Skeletal muscle satellite cell (primary cell): ENCODE data around the gene TRIM47.

ENCODE experiments used
- H3K27me3 ChIP-seq: 2 replicates; pipeline ENCODE4 v1.7.0; 2013; ENCODE audit warnings: low read length; ENCODE audit not compliant: control insufficient read depth, insufficient read depth
- H3K36me3 ChIP-seq: 2 replicates; pipeline ENCODE4 v1.7.0; 2013; ENCODE audit warnings: mild to moderate bottlenecking, control low read depth, low read length; ENCODE audit not compliant: insufficient read depth
- H3K4me1 ChIP-seq: 2 replicates; pipeline ENCODE4 v1.7.0; 2013; ENCODE audit warnings: low read length; ENCODE audit not compliant: control insufficient read depth, insufficient read depth
- H3K4me2 ChIP-seq: 2 replicates; pipeline ENCODE4 v1.7.0; 2013; ENCODE audit warnings: mild to moderate bottlenecking, low read length
- H3K4me3 ChIP-seq: 2 replicates; pipeline ENCODE4 v1.7.0; 2013; ENCODE audit warnings: low read length
- H3K9ac ChIP-seq: 2 replicates; pipeline ENCODE4 v1.7.0; 2013; ENCODE audit warnings: mild to moderate bottlenecking, low read depth, low read length, moderate library complexity
- H3K9me3 ChIP-seq: replicated peaks from 2 replicates; pipeline ENCODE4 v1.7.0; 2013; ENCODE audit warnings: mild to moderate bottlenecking, control low read depth, low read length

Gene TRIM47

GRCh38 chr17:75838410-75838809 is 40.0 kb downstream of the TRIM47 start:
- no peaks in the 10 kb centered on the region for H3K36me3 ChIP-seq
- no peak overlapping the region for H3K4me2 ChIP-seq
- H3K9ac ChIP-seq, result no peak overlapping the region
- peaks cover 3% of the 10 kb centered on the region for H3K27me3 ChIP-seq
- H3K4me3 ChIP-seq, result no peak overlapping the region
- H3K9me3 ChIP-seq, result no peaks in the 10 kb centered on the region
- peaks cover 9% of the 10 kb centered on the region for H3K4me1 ChIP-seq

DNA sequence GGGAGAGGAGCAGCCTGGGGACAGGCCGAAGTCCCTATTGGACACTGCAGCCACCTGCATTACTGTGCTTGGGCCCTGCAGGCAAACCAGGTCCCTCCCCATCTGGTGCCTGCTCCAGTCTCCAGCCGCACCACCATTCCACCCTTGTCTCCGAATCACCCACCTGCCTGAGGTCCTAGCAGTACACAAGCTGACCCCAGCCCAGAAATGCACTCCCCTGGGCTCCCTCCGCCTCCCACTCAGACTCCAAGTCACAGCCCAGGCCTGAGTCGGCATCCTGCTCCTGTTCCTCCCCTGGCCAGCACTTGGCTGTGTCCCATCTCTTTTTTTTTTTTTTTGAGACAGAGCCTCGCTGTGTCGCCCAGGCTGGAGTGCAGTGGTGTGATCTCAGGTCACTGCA is 40.5 kb downstream of the TRIM47 start:
- peaks cover 9% of the 10 kb centered on the region for H3K4me1 ChIP-seq
- no peaks in the 10 kb centered on the region for H3K9me3 ChIP-seq
- H3K27me3 ChIP-seq, result peaks cover 3% of the 10 kb centered on the region
- no peak overlapping the region for H3K4me3 ChIP-seq
- H3K9ac ChIP-seq, result no peak overlapping the region
- H3K36me3 ChIP-seq, result no peaks in the 10 kb centered on the region
- H3K4me2 ChIP-seq, result no peak overlapping the region

DNA sequence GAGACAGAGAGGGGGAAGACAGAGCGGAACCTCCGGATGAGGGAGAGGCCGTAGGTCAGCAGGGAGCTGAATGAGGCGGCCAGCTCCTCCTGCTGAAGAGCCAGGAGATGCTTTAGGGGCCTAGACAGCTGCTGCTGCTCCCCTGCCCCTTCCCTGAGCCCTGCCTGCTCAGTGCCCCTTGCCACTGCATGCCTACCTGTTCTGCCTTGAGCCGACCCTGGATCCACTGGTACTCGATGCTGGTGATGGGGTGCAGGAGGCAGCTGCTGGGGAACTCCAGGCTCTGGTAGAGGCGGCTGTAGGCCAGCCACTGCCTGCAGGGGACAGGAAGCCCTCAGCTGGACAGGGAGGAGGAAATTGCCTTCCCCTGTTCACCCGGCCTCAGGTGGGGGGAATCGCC is 41.8 kb downstream of the TRIM47 start:
- Histone ChIP-seq H3K9me3 (no peaks in the 10 kb centered on the region), H3K4me2 (no peak overlapping the region), H3K9ac (no peak overlapping the region), H3K27me3 (peaks cover 3% of the 10 kb centered on the region), H3K4me3 (no peak overlapping the region), H3K4me1 (peaks cover 14% of the 10 kb centered on the region), H3K36me3 (no peaks in the 10 kb centered on the region)

- Histone ChIP-seq H3K4me2 (peak overlapping the region; percentile 15), H3K9me3 (no peaks in the 10 kb centered on the region), H3K4me1 (peaks cover 14% of the 10 kb centered on the region), H3K27me3 (peaks cover 3% of the 10 kb centered on the region), H3K36me3 (no peaks in the 10 kb centered on the region), H3K9ac (no peak overlapping the region), H3K4me3 (no peak overlapping the region)
Measured at GRCh38 chr17:75835654-75835987, 42.8 kb downstream of the TRIM47 start.

GRCh38 chr17:75834928-75835653 is 43.3 kb downstream of the TRIM47 start:
- H3K9me3 ChIP-seq, result no peaks in the 10 kb centered on the region
- peaks cover 3% of the 10 kb centered on the region for H3K27me3 ChIP-seq
- H3K36me3 ChIP-seq, result no peaks in the 10 kb centered on the region
- H3K4me2 ChIP-seq, result peak overlapping the region; percentile 15
- peaks cover 14% of the 10 kb centered on the region for H3K4me1 ChIP-seq
- H3K9ac ChIP-seq, result no peak overlapping the region
- no peak overlapping the region for H3K4me3 ChIP-seq

GRCh38 chr17:75834279-75834920 is 44.0 kb downstream of the TRIM47 start:
- Histone ChIP-seq H3K4me1 (peaks cover 14% of the 10 kb centered on the region), H3K4me2 (no peak overlapping the region), H3K4me3 (no peak overlapping the region), H3K36me3 (no peaks in the 10 kb centered on the region), H3K27me3 (peaks cover 3% of the 10 kb centered on the region), H3K9ac (no peak overlapping the region), H3K9me3 (no peaks in the 10 kb centered on the region)

DNA sequence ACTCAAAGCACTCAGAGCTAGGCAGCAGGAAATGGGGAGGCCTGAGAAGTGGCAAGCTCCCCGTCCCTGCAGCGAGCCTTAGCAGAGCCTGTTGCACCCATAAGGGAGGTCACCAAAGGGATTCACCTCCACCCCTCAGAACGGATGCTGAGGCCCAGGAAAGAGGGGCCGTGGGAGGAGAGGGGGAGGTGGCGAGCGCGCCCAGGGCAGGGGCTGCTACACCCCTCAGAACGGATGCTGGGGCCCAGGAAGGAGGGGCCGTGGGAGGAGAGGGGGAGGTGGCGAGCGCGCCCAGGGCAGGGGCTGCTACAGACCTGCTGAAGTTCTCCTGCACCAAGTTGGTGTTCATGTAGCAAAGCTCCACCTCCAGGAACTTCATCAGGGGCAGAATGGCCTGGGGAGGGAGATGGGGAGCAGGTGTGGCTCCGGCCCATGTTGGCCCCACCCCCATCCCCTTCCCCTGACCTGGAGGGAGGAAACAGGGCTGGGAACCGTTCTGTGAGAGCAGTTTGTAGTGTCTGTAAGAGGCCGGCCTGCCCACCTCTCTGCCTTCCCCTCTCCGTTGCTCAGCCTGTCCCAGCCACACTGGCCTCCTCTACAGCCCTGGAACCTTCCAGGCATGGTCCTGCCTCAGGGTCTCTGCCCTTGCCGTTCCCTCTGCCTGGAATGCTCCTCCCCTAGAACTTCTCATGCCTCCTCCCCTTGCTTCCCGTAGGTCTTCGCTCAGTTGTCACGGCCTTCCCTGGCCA is 45.6 kb downstream of the TRIM47 start:
- H3K9ac ChIP-seq, result no peak overlapping the region
- no peak overlapping the region for H3K4me3 ChIP-seq
- no peaks in the 10 kb centered on the region for H3K36me3 ChIP-seq
- H3K4me2 ChIP-seq, result no peak overlapping the region
- peaks cover 17% of the 10 kb centered on the region for H3K4me1 ChIP-seq
- peaks cover 3% of the 10 kb centered on the region for H3K27me3 ChIP-seq
- no peaks in the 10 kb centered on the region for H3K9me3 ChIP-seq

DNA sequence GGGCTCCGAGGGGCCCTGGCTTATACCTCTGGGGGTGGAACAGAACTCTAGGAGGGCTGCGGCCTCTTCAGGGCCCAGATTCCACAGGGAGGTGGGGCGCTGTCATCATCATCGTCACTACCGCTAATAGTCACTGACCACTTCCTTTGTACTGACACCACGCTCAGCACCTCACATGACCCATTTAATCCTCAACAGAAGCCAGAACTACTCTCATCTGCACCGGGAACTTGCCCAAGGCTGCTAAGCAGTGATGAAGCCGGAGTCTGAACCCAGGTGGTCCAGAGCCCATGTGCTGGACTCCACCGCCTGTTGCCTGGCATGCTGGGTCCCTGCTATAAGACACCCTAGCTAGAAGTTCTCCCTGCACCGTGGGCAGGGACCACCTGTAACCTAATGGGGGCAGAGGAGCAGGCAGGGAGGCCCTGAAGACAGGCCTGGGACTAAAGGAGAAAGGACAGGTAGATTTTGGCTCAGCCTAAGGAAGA is 46.2 kb downstream of the TRIM47 start:
- no peak overlapping the region for H3K4me2 ChIP-seq
- H3K4me1 ChIP-seq, result peaks cover 22% of the 10 kb centered on the region
- peaks cover 3% of the 10 kb centered on the region for H3K27me3 ChIP-seq
- no peak overlapping the region for H3K4me3 ChIP-seq
- H3K9me3 ChIP-seq, result no peaks in the 10 kb centered on the region
- no peaks in the 10 kb centered on the region for H3K36me3 ChIP-seq
- H3K9ac ChIP-seq, result no peak overlapping the region

DNA sequence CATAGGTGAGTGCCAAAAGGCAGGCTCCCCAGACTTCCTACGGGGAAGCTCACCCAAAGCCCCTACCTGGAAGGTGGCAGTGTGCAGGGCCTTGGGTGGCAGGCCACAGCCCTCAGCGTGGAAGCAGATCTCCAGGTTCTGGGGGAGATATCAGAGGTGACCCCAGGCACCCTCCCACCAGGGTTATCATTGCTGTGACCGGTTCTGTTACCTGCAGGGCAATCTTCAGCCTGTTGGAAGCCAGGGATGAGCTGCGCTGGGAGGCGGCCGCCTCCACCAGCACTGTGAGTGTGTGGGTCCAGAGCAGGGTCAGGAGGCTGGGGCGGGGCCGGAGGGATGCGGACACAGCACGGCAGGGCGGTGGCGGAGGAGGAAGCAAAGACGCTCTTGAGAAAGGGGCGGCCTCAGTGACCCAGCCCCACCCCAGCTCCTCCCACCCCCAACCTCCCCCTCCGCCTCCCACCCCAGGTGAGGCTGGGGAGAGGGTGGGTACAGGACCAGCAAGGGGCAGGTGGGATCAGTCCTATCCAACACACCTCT is 47.3 kb downstream of the TRIM47 start:
- H3K9me3 ChIP-seq, result no peaks in the 10 kb centered on the region
- no peak overlapping the region for H3K9ac ChIP-seq
- no peaks in the 10 kb centered on the region for H3K36me3 ChIP-seq

DNA sequence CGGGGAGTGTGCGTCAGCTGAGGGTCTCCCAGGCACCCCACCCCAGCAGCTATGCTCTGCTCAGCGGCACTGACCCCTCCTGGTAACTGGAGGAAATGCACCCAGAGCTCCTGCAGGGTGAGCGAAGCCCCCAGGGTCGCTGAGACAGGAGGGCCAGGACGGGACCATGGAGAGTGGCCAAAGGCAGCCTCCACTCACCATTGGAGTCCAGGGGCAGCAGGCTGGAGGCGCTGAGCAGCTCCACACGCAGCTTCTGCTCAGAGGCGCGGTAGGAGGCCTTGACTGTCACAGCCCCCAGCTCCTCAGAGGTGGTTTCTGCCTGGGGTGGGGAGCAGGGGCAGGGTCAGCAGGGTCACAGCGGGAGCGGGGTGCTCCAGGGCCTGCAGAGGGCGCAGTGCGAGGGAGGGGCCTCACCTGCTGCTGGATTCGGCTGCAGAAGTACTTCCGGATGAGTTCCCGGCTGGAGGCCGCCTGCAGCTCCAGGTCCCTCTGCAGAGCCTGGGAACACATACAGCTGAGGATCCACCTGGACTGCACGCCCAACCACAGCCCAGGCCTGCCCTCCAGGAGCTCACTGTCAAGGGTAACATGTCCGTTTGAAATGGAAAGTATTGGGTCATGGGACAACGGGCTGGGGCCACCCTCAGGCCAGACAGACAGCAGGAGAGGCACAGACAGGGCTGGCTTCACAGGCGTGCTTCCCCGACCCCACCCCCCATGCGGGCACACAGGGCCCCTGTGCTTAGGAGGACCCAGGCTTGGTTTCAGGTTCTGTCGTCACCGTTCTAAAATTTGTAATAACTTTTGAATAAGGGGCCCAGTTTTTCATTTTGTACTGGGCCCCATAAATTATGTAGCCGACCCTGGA is 48.0 kb downstream of the TRIM47 start:
- H3K4me1 ChIP-seq, result peaks cover 23% of the 10 kb centered on the region
- H3K9me3 ChIP-seq, result no peaks in the 10 kb centered on the region
- no peak overlapping the region for H3K9ac ChIP-seq
- H3K4me3 ChIP-seq, result no peak overlapping the region
- no peak overlapping the region for H3K4me2 ChIP-seq
- H3K27me3 ChIP-seq, result no peaks in the 10 kb centered on the region
- peaks cover 3% of the 10 kb centered on the region for H3K36me3 ChIP-seq

More for the DNA sequence above, 47.3 kb downstream of the TRIM47 start:
- no peak overlapping the region for H3K4me3 ChIP-seq
- no peak overlapping the region for H3K4me2 ChIP-seq
- peaks cover 3% of the 10 kb centered on the region for H3K27me3 ChIP-seq
- H3K4me1 ChIP-seq, result peaks cover 23% of the 10 kb centered on the region

DNA sequence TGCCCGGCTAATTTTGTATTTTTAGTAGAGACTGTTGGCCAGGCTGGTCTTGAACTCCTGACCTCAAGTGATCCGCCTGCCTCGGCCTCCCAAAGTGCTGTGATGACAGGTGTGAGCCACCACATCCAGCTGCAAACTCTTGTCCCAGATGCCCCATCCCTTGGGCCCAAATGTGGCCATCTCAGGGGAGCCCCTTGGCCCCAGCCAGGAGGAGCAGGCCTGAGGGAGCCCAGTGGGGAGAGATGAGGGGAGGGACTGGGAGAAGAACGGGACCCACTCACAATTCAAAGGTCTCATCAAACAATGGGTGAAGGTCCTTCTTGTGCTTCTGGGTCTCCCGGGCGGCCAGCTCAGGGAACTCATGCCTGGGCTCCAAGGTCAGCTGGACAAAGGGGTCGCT is 48.6 kb downstream of the TRIM47 start:
- Histone ChIP-seq H3K4me2 (no peak overlapping the region), H3K36me3 (peaks cover 3% of the 10 kb centered on the region), H3K4me1 (peaks cover 19% of the 10 kb centered on the region), H3K4me3 (no peak overlapping the region), H3K9ac (no peak overlapping the region), H3K27me3 (no peaks in the 10 kb centered on the region), H3K9me3 (no peaks in the 10 kb centered on the region)
